ENCODE measurements around the gene ZNF366. TPM values are rescaled to one million over a fixed set of nuclear protein-coding genes. Genes with fewer than 3 reads are reported as not detected.

The ZNF366 gene
- polyA plus RNA-seq, 4 donors, result 1.5 to 2.4 (median 2.1) TPM; not detected in 1

DNA sequence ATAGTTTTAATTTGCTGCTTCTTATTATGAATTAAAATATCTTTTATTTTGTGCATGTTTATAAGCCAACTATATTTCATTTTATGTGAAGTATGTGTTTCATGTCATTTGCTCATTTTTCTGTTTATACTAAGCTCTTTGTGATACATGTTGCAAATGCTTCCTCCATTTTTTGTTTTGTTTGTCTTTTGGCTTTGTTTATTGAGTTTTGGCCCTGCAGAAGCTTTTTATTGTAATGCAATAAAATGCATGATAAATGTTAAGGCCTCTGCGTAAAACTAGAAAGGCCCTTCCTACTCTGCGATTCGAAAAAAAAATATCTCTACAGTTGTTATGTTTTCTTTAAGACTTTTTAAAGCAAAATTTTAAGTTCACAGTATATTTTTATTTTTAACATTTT, 9.4 kb downstream of the ZNF366 start:
- peaks cover 0 to 3% (median 0%) of the 10 kb centered on the region in 3 donors for H3K4me1 ChIP-seq (ENCODE audit: control insufficient read depth in 3 of 3, insufficient read depth in 2 of 3, low read depth in 1 of 3, low read length in 2 of 3)

DNA sequence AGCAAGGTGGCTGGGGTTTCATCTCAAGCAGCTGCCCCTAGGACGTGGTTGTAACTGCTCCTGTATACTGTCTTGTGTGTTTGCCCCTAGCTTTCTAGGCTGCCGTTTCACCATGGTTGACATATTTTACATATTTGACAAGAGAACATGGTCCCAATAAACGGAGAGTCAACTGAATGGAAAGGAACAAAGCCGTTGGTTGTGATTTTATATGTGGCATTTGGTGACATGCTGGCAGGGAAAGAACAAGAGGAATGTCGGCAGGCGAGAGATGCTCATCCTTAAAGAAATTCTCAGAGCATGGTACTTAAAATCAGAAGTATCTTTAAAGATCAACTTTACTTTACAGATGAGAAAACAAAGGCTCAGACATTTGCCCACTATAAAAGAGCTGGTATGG, 11.8 kb downstream of the ZNF366 start:
- WGBS, 3 donors, result 70 to 81% (median 76%) methylated on average over 6 of the region's 6 CpGs
- Histone ChIP-seq H3K27ac (ENCODE audit: low read depth in 1 of 3, low read length in 2 of 3) (no peak overlapping the region), H3K9me3 (ENCODE audit: control insufficient read depth in 2 of 2, insufficient read depth in 1 of 2, low read depth in 1 of 2, low read length in 1 of 2) (no peaks in the 10 kb centered on the region), H3K27me3 (ENCODE audit: control insufficient read depth in 3 of 3, insufficient read depth in 3 of 3, low read length in 3 of 3) (no peaks in the 10 kb centered on the region), H3K4me1 (ENCODE audit: control insufficient read depth in 3 of 3, insufficient read depth in 2 of 3, low read depth in 1 of 3, low read length in 2 of 3) (peaks cover 0 to 3% (median 0%) of the 10 kb centered on the region in 3 donors), H3K36me3 (ENCODE audit: control insufficient read depth in 3 of 3, insufficient read depth in 2 of 3, low read depth in 1 of 3, low read length in 3 of 3) (no peaks in the 10 kb centered on the region), H3K4me3 (ENCODE audit: low read depth in 1 of 3, low read length in 3 of 3) (no peak overlapping the region)
- FAIRE-seq, result no peak
- DNase-seq, result no peak

More for the DNA sequence above, 9.4 kb downstream of the ZNF366 start:
- Histone ChIP-seq H3K9me3 (ENCODE audit: control insufficient read depth in 2 of 2, insufficient read depth in 1 of 2, low read depth in 1 of 2, low read length in 1 of 2) (no peaks in the 10 kb centered on the region), H3K27ac (ENCODE audit: low read depth in 1 of 3, low read length in 2 of 3) (no peak overlapping the region), H3K27me3 (ENCODE audit: control insufficient read depth in 3 of 3, insufficient read depth in 3 of 3, low read length in 3 of 3) (no peaks in the 10 kb centered on the region), H3K36me3 (ENCODE audit: control insufficient read depth in 3 of 3, insufficient read depth in 2 of 3, low read depth in 1 of 3, low read length in 3 of 3) (no peaks in the 10 kb centered on the region), H3K4me3 (ENCODE audit: low read depth in 1 of 3, low read length in 3 of 3) (no peak overlapping the region)
- DNase-seq (no peak), FAIRE-seq (no peak)
- 56 to 62% (median 59%) methylated on average over 3 of the region's 3 CpGs for WGBS, 3 donors

DNA sequence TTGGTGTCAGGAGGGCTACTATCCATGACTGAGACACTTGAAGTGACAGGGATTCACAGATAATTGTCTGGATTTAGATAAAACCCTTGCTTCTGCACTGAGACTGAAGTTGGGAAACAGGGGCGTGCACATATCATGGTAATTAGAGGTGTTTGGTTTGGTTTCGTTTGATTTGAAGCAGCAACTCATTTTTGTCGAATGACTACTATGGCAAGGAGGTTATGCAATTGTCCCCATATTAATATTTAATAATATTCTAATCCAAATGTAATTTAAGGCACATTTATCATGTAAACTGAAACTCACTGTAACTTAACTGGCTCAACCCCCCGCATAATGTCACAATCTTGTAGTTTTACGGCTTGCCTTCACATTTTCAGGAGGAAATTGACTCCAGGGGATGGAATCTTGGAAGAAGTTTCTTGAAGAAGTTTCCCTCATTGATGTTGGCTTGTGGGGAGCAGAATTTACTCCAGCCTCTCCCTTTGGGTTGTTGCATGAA, 12.5 kb downstream of the ZNF366 start:
- WGBS, 3 donors, result 60 to 80% (median 65%) methylated on average over 5 of the region's 5 CpGs
- H3K27ac ChIP-seq (ENCODE audit: low read depth in 1 of 3, low read length in 2 of 3), result no peak overlapping the region

DNA sequence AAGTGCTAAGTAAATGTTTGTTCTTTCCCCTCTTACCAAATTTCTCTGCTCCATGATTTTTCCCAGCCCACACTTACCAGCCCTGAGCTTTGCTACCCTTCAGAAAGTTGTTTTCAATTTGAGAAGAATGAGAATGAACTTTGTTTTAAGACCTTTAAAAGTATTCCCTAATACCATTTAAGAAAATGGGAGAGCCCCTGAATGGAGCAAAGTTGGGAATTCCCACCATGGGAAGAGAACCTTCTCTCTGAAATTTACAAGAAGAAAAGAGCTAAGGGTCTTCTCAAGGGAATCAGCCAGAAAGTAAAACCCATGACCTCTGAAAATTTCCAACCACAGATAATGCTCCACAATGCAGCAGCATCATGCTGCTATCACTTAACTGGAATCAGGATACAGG, 17.7 kb downstream of the ZNF366 start:
- no peaks in the 10 kb centered on the region for H3K36me3 ChIP-seq (ENCODE audit: control insufficient read depth in 3 of 3, insufficient read depth in 2 of 3, low read depth in 1 of 3, low read length in 3 of 3)
- no peak for FAIRE-seq
- no peaks in the 10 kb centered on the region for H3K27me3 ChIP-seq (ENCODE audit: control insufficient read depth in 3 of 3, insufficient read depth in 3 of 3, low read length in 3 of 3)
- H3K4me3 ChIP-seq (ENCODE audit: low read depth in 1 of 3, low read length in 3 of 3), result no peak overlapping the region
- H3K4me1 ChIP-seq (ENCODE audit: control insufficient read depth in 3 of 3, insufficient read depth in 2 of 3, low read depth in 1 of 3, low read length in 2 of 3), result no peaks in the 10 kb centered on the region
- DNase-seq, result no peak
- no peaks in the 10 kb centered on the region for H3K9me3 ChIP-seq (ENCODE audit: control insufficient read depth in 2 of 2, insufficient read depth in 1 of 2, low read depth in 1 of 2, low read length in 1 of 2)
- no peak overlapping the region for H3K27ac ChIP-seq (ENCODE audit: low read depth in 1 of 3, low read length in 2 of 3)

More for the DNA sequence above, 12.5 kb downstream of the ZNF366 start:
- H3K9me3 ChIP-seq (ENCODE audit: control insufficient read depth in 2 of 2, insufficient read depth in 1 of 2, low read depth in 1 of 2, low read length in 1 of 2), result no peaks in the 10 kb centered on the region
- no peaks in the 10 kb centered on the region for H3K36me3 ChIP-seq (ENCODE audit: control insufficient read depth in 3 of 3, insufficient read depth in 2 of 3, low read depth in 1 of 3, low read length in 3 of 3)
- DNase-seq (no peak), FAIRE-seq (no peak)
- H3K4me1 ChIP-seq (ENCODE audit: control insufficient read depth in 3 of 3, insufficient read depth in 2 of 3, low read depth in 1 of 3, low read length in 2 of 3), result peaks cover 0 to 3% (median 0%) of the 10 kb centered on the region in 3 donors
- no peaks in the 10 kb centered on the region for H3K27me3 ChIP-seq (ENCODE audit: control insufficient read depth in 3 of 3, insufficient read depth in 3 of 3, low read length in 3 of 3)
- no peak overlapping the region for H3K4me3 ChIP-seq (ENCODE audit: low read depth in 1 of 3, low read length in 3 of 3)

- no peak for FAIRE-seq
- no peaks in the 10 kb centered on the region for H3K27me3 ChIP-seq (ENCODE audit: control insufficient read depth in 3 of 3, insufficient read depth in 3 of 3, low read length in 3 of 3)
- no peaks in the 10 kb centered on the region for H3K4me1 ChIP-seq (ENCODE audit: control insufficient read depth in 3 of 3, insufficient read depth in 2 of 3, low read depth in 1 of 3, low read length in 2 of 3)
- H3K36me3 ChIP-seq (ENCODE audit: control insufficient read depth in 3 of 3, insufficient read depth in 2 of 3, low read depth in 1 of 3, low read length in 3 of 3), result no peaks in the 10 kb centered on the region
- no peak for DNase-seq
- no peaks in the 10 kb centered on the region for H3K9me3 ChIP-seq (ENCODE audit: control insufficient read depth in 2 of 2, insufficient read depth in 1 of 2, low read depth in 1 of 2, low read length in 1 of 2)
- H3K4me3 ChIP-seq (ENCODE audit: low read depth in 1 of 3, low read length in 3 of 3), result no peak overlapping the region
- H3K27ac ChIP-seq (ENCODE audit: low read depth in 1 of 3, low read length in 2 of 3), result no peak overlapping the region
These were observed 18.5 kb downstream of the ZNF366 start for GRCh38 chr5:72488756-72489155.

DNA sequence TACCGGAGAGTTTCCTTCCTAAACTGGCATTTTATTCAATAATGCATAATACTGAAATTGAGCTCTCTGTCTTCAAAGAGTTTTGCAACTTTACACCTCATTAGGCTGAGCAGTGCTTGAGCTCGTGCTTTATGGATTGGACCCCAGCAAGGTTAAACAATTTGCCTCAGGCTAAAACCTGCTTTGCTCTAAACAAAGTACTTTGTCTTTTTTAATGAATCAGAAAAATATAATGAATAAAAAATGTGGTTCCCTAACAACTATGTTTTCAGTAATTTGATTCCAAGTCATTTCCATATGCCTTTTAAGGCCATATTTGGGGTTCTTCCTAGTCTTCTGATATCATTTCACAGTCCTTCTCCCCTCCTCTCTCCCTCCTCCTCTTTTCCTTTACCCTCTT, 20.0 kb downstream of the ZNF366 start:
- WGBS, 3 donors, result 91% methylated on average over 2 of the region's 2 CpGs
- Histone ChIP-seq H3K27ac (ENCODE audit: low read depth in 1 of 3, low read length in 2 of 3) (no peak overlapping the region), H3K27me3 (ENCODE audit: control insufficient read depth in 3 of 3, insufficient read depth in 3 of 3, low read length in 3 of 3) (no peaks in the 10 kb centered on the region), H3K4me1 (ENCODE audit: control insufficient read depth in 3 of 3, insufficient read depth in 2 of 3, low read depth in 1 of 3, low read length in 2 of 3) (no peaks in the 10 kb centered on the region), H3K36me3 (ENCODE audit: control insufficient read depth in 3 of 3, insufficient read depth in 2 of 3, low read depth in 1 of 3, low read length in 3 of 3) (no peaks in the 10 kb centered on the region), H3K9me3 (ENCODE audit: control insufficient read depth in 2 of 2, insufficient read depth in 1 of 2, low read depth in 1 of 2, low read length in 1 of 2) (no peaks in the 10 kb centered on the region), H3K4me3 (ENCODE audit: low read depth in 1 of 3, low read length in 3 of 3) (no peak overlapping the region)
- no peak for DNase-seq
- no peak for FAIRE-seq

- Histone ChIP-seq H3K9me3 (ENCODE audit: control insufficient read depth in 2 of 2, insufficient read depth in 1 of 2, low read depth in 1 of 2, low read length in 1 of 2) (no peaks in the 10 kb centered on the region), H3K27ac (ENCODE audit: low read depth in 1 of 3, low read length in 2 of 3) (no peak overlapping the region), H3K4me3 (ENCODE audit: low read depth in 1 of 3, low read length in 3 of 3) (no peak overlapping the region), H3K27me3 (ENCODE audit: control insufficient read depth in 3 of 3, insufficient read depth in 3 of 3, low read length in 3 of 3) (no peaks in the 10 kb centered on the region), H3K36me3 (ENCODE audit: control insufficient read depth in 3 of 3, insufficient read depth in 2 of 3, low read depth in 1 of 3, low read length in 3 of 3) (no peaks in the 10 kb centered on the region), H3K4me1 (ENCODE audit: control insufficient read depth in 3 of 3, insufficient read depth in 2 of 3, low read depth in 1 of 3, low read length in 2 of 3) (no peaks in the 10 kb centered on the region)
- DNase-seq (no peak), FAIRE-seq (no peak)
These were observed 20.8 kb downstream of the ZNF366 start for GRCh38 chr5:72486371-72486770.

GRCh38 chr5:72485430-72485974, 21.7 kb downstream of the ZNF366 start:
- Histone ChIP-seq H3K9me3 (ENCODE audit: control insufficient read depth in 2 of 2, insufficient read depth in 1 of 2, low read depth in 1 of 2, low read length in 1 of 2) (no peaks in the 10 kb centered on the region), H3K36me3 (ENCODE audit: control insufficient read depth in 3 of 3, insufficient read depth in 2 of 3, low read depth in 1 of 3, low read length in 3 of 3) (no peaks in the 10 kb centered on the region), H3K4me1 (ENCODE audit: control insufficient read depth in 3 of 3, insufficient read depth in 2 of 3, low read depth in 1 of 3, low read length in 2 of 3) (no peaks in the 10 kb centered on the region), H3K4me3 (ENCODE audit: low read depth in 1 of 3, low read length in 3 of 3) (no peak overlapping the region), H3K27me3 (ENCODE audit: control insufficient read depth in 3 of 3, insufficient read depth in 3 of 3, low read length in 3 of 3) (no peaks in the 10 kb centered on the region), H3K27ac (ENCODE audit: low read depth in 1 of 3, low read length in 2 of 3) (no peak overlapping the region)
- 81 to 87% (median 86%) methylated on average over 6 of the region's 6 CpGs for WGBS, 3 donors
- FAIRE-seq (no peak), DNase-seq (no peak)

DNA sequence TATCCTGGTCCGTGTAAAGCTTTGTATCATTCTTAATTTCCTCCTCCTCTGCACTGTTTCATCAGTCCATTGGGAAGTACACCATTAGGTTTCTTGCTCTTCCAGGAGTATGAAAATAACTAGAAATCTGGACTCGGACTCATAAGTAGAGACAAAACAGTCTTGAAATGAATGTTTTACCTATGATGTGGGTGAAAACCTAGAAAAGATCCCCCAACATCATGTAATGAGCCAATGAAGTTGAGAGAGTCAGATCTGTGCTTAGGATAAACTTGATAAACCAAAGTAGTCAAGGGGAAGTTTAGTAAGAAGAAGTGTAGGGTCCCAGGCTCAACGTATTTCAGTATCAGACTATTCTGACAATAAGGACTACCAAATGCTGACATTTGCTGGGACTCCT, 25.2 kb downstream of the ZNF366 start:
- no peak overlapping the region for H3K27ac ChIP-seq (ENCODE audit: low read depth in 1 of 3, low read length in 2 of 3)
- 71 to 78% (median 75%) methylated on average over 3 of the region's 3 CpGs for WGBS, 3 donors
- FAIRE-seq (no peak), DNase-seq (no peak)
- H3K27me3 ChIP-seq (ENCODE audit: control insufficient read depth in 3 of 3, insufficient read depth in 3 of 3, low read length in 3 of 3), result no peaks in the 10 kb centered on the region
- H3K4me1 ChIP-seq (ENCODE audit: control insufficient read depth in 3 of 3, insufficient read depth in 2 of 3, low read depth in 1 of 3, low read length in 2 of 3), result no peaks in the 10 kb centered on the region
- H3K36me3 ChIP-seq (ENCODE audit: control insufficient read depth in 3 of 3, insufficient read depth in 2 of 3, low read depth in 1 of 3, low read length in 3 of 3), result no peaks in the 10 kb centered on the region
- no peaks in the 10 kb centered on the region for H3K9me3 ChIP-seq (ENCODE audit: control insufficient read depth in 2 of 2, insufficient read depth in 1 of 2, low read depth in 1 of 2, low read length in 1 of 2)
- no peak overlapping the region for H3K4me3 ChIP-seq (ENCODE audit: low read depth in 1 of 3, low read length in 3 of 3)
